Breast epithelium (tissue), 4 donors: ENCODE data around the gene SNX20. TPM values are rescaled to one million over a fixed set of nuclear protein-coding genes. Genes with fewer than 3 reads are reported as not detected.
A peak's percentile ranks its signal among the peaks of the same experiment; 100 is the strongest.

Experiments used
- DNase-seq, 2 donors: peaks; one replicate each; pipeline ENCODE4 v3.0.0-alpha.2; 2019; ENCODE audit warnings: low spot score in 2 of 2
- H3K27ac ChIP-seq, 2 donors: fragments of 200-600 bp; sonication (generic) in 1 of 2; one replicate each; pipeline ENCODE4 v1.5.1; 2016 to 2019; ENCODE audit warnings: mild to moderate bottlenecking in 1 of 2
- H3K27me3 ChIP-seq, 2 donors: fragments of 200-600 bp; sonication (generic) in 1 of 2; one replicate each; pipeline versions ENCODE4 v1.5.1 to v1.6.0; 2017 to 2019; ENCODE audit warnings: control low read depth in 1 of 2, mild to moderate bottlenecking in 1 of 2
- H3K36me3 ChIP-seq: fragments of 200-600 bp; one replicate; pipeline ENCODE4 v1.5.1; 2019
- H3K4me1 ChIP-seq, 2 donors: fragments of 200-600 bp; sonication (generic); one replicate each; pipeline ENCODE4 v1.5.1; 2016 to 2019; ENCODE audit warnings: control low read depth in 1 of 2
- H3K4me3 ChIP-seq, 3 donors: fragments of 200-600 bp; sonication (generic); 1 replicate in 2 of 3; 2 replicates in 1 of 3; pipeline ENCODE4 v1.5.1; 2016 to 2019; ENCODE audit warnings: mild to moderate bottlenecking in 3 of 3, moderate library complexity in 2 of 3
- H3K9me3 ChIP-seq, 2 donors: fragments of 200-600 bp; sonication (generic) in 1 of 2; one replicate each; pipeline ENCODE4 v1.5.1; 2016 to 2019; ENCODE audit warnings: control low read depth in 1 of 2
- CTCF ChIP-seq, 3 donors: fragments of 450-650 bp; IDR thresholded peaks; one replicate each; pipeline ENCODE4 v1.5.1; 2016 to 2017; ENCODE audit warnings: antibody characterized with exemption in 3 of 3, mild to moderate bottlenecking in 3 of 3, moderate library complexity in 3 of 3
- POLR2A ChIP-seq: fragments of 450-650 bp; IDR thresholded peaks from one replicate; pipeline ENCODE4 v1.6.1; 2016; ENCODE audit warnings: antibody characterized with exemption, mild to moderate bottlenecking, moderate library complexity
- POLR2AphosphoS5 ChIP-seq, 3 donors: sonication (generic); formaldehyde crosslinking; IDR thresholded peaks; one replicate each; pipeline ENCODE4 v1.6.1; 2017; ENCODE audit warnings: antibody characterized with exemption in 3 of 3
- intact Hi-C: fragments of 100-400 bp; cut with DNase I; formaldehyde crosslinking; loops from one replicate; pipeline ENCODE4 v1.15.1; 2023; ENCODE audit warnings: low total_unique reads
- total RNA-seq, 3 donors: library from RNA; depleted of rRNA; stranded (reverse); fragments of >200 nt; gene quantifications; one replicate each; pipeline ENCODE4 v1.1.0, GENCODE V29; 2016

The SNX20 gene
- total RNA-seq, 3 donors from 2014 or later, result 1.3 to 2.9 (median 2.7) TPM

GRCh38 chr16:50704245-50704644, 23.1 kb upstream of the SNX20 start:
- TF ChIP-seq POLR2AphosphoS5 (IDR thresholded peaks at IDR 0.05) (no peak), POLR2A (no peak), CTCF (IDR thresholded peaks at IDR 0.05) (no peak)
- no peak for DNase-seq
- H3K36me3 ChIP-seq, result no peaks in the 10 kb centered on the region
- no peaks in the 10 kb centered on the region for H3K27me3 ChIP-seq
- H3K9me3 ChIP-seq, result peaks cover 0 to 12% of the 10 kb centered on the region in 2 donors
- no peak overlapping the region for H3K27ac ChIP-seq
- H3K4me1 ChIP-seq, result no peaks in the 10 kb centered on the region
- H3K4me3 ChIP-seq, result no peak overlapping the region
- intact Hi-C loops, result no loop called here

- H3K4me3 ChIP-seq, result no peak overlapping the region
- DNase-seq, result no peak
- H3K4me1 ChIP-seq, result peaks cover under 1% of the 10 kb centered on the region in 2 donors
- no peaks in the 10 kb centered on the region for H3K27me3 ChIP-seq
- H3K27ac ChIP-seq, result no peak overlapping the region
- peaks cover 0 to 12% of the 10 kb centered on the region in 2 donors for H3K9me3 ChIP-seq
- no peak for TF ChIP-seq POLR2A
- no peak for TF ChIP-seq CTCF (IDR thresholded peaks at IDR 0.05)
- no peak for TF ChIP-seq POLR2AphosphoS5 (IDR thresholded peaks at IDR 0.05)
- intact Hi-C loops, result no loop called here
- no peaks in the 10 kb centered on the region for H3K36me3 ChIP-seq
These were observed 21.6 kb upstream of the SNX20 start for GRCh38 chr16:50702725-50703124.

GRCh38 chr16:50699326-50700159, 18.4 kb upstream of the SNX20 start:
- no peak overlapping the region for H3K4me3 ChIP-seq
- no peak for DNase-seq
- no peaks in the 10 kb centered on the region for H3K36me3 ChIP-seq
- H3K4me1 ChIP-seq, result peaks cover 11 to 12% of the 10 kb centered on the region in 2 donors
- TF ChIP-seq POLR2A (no peak), POLR2AphosphoS5 (IDR thresholded peaks at IDR 0.05) (peak in 1 of 3 donors; percentile 11)
- H3K9me3 ChIP-seq, result peaks cover 0 to 10% of the 10 kb centered on the region in 2 donors
- peak overlapping the region; percentile 10 to 58 for H3K27ac ChIP-seq
- H3K27me3 ChIP-seq, result no peaks in the 10 kb centered on the region
- intact Hi-C loops, result no loop called here

- DNase-seq, result peak in 1 of 2 donors; percentile 82
- Histone ChIP-seq H3K27ac (peak overlapping the region; percentile 72 to 92), H3K36me3 (no peaks in the 10 kb centered on the region), H3K9me3 (no peaks in the 10 kb centered on the region), H3K4me1 (peaks cover 11 to 12% of the 10 kb centered on the region in 2 donors), H3K4me3 (peak overlapping the region; percentile 30 to 70 (median 46)), H3K27me3 (no peaks in the 10 kb centered on the region)
- TF ChIP-seq POLR2AphosphoS5 (IDR thresholded peaks at IDR 0.05) (peak in 2 of 3 donors; percentile 35 to 43), CTCF (IDR thresholded peaks at IDR 0.05) (no peak)
- intact Hi-C loops, result no loop called here
These were observed 17.0 kb upstream of the SNX20 start for GRCh38 chr16:50697881-50698767.

GRCh38 chr16:50697421-50697715, 16.3 kb upstream of the SNX20 start:
- no peak for DNase-seq
- Histone ChIP-seq H3K9me3 (no peaks in the 10 kb centered on the region), H3K36me3 (no peaks in the 10 kb centered on the region), H3K27me3 (no peaks in the 10 kb centered on the region), H3K27ac (peak overlapping the region; percentile 72 to 92), H3K4me3 (peak overlapping the region in 1 of 3 donors; percentile 70), H3K4me1 (peaks cover 11 to 12% of the 10 kb centered on the region in 2 donors)
- TF ChIP-seq CTCF (IDR thresholded peaks at IDR 0.05), result no peak
- TF ChIP-seq POLR2A, result no peak
- TF ChIP-seq POLR2AphosphoS5 (IDR thresholded peaks at IDR 0.05), result no peak
- intact Hi-C loops, result no loop called here
